Esophagus squamous epithelium (tissue), 4 donors: ENCODE data around the gene MICOS13.

Source experiments
- CTCF ChIP-seq, 6 experiments: fragments of 450-650 bp in 4 of 6; fragments of 200-600 bp in 2 of 6; sonication (generic) in 2 of 6; IDR thresholded peaks; one replicate each; pipeline ENCODE4 v1.5.1; 2016 to 2019; ENCODE audit warnings: antibody characterized with exemption in 6 of 6, mild to moderate bottlenecking in 4 of 6, moderate library complexity in 4 of 6
- POLR2A ChIP-seq, 4 donors: fragments of 450-650 bp; IDR thresholded peaks; one replicate each; pipeline ENCODE4 v1.6.1; 2017; ENCODE audit warnings: antibody characterized with exemption in 4 of 4, mild to moderate bottlenecking in 4 of 4, moderate library complexity in 3 of 4

DNA sequence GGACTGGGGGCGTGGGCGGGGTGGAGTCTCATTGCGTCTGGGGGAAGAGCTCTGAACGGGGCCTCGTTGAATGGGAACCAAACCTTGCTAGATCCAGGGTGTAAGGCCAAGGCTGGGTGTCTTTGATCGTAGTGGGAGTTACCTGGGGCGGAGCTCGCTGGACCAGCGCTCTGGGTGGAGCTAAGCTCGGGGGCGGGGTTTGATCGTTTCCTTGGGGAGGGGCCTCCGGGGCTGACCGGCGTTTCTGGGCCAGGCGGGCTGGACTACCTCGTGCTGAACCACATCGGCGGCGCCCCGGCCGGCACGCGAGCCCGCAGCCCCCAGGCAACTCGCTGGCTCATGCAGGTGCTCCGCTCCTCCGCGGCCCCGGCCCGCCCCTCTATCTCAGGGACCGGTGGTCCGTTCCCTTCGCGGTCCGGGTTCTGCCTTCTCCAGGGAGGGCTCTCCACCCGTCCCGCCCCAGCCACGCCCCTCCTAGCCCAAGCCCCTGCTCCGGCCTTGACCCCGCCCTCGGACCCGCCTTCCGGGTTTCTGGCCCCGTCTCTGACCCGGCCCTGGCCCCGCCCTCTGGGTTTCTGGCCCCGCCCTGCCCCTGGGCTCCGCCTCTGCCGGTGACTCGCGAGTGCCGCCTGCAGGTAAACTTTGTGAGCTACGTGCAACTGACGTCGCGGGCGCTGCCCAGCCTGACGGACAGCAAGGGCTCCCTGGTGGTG, 6.5 kb upstream of the MICOS13 start:
- peak; percentile 79 to 90 (median 83) for TF ChIP-seq CTCF (IDR thresholded peaks at IDR 0.05)
- no peak for TF ChIP-seq POLR2A (IDR thresholded peaks at IDR 0.05)
